ENCODE measurements around the gene USP50.
"Not testable (repeated sequence)": the region's sequence is repeated elsewhere in the genome, so short reads cannot be mapped to it uniquely, and the experiment has no call there.

The USP50 gene

GRCh38 chr15:50501815-50502214, 44.7 kb downstream of the USP50 start:
- no peak for DNase-seq

GRCh38 chr15:50500352-50500751, 46.1 kb downstream of the USP50 start:
- no peak for DNase-seq

- no peak for DNase-seq
These were observed 49.8 kb downstream of the USP50 start for GRCh38 chr15:50496692-50497091.

- not testable (repeated sequence) for DNase-seq
These were observed 51.9 kb downstream of the USP50 start for GRCh38 chr15:50494547-50494946.

- DNase-seq = no peak
These were observed 52.8 kb downstream of the USP50 start for GRCh38 chr15:50493625-50494024.

- DNase-seq = no peak
These were observed 59.2 kb downstream of the USP50 start for GRCh38 chr15:50487287-50487686.

- DNase-seq = no peak
These were observed 61.1 kb downstream of the USP50 start for GRCh38 chr15:50485389-50485788.

GRCh38 chr15:50484781-50485180, 61.7 kb downstream of the USP50 start:
- DNase-seq = no peak

GRCh38 chr15:50476143-50476542, 70.3 kb downstream of the USP50 start:
- DNase-seq = no peak

- no peak for DNase-seq
These were observed 75.4 kb downstream of the USP50 start for GRCh38 chr15:50471072-50471471.

GRCh38 chr15:50463423-50464358, 82.8 kb downstream of the USP50 start:
- DNase-seq = no peak

- DNase-seq = no peak
These were observed 87.9 kb downstream of the USP50 start for GRCh38 chr15:50458348-50459112.

- DNase-seq = no peak
These were observed 93.5 kb downstream of the USP50 start for GRCh38 chr15:50452927-50453326.

Measured in T-helper 9 cell (primary cell).